MG63 (cell line): ENCODE data around the gene MTERF1. TPM values are rescaled to one million over a fixed set of nuclear protein-coding genes. Genes with fewer than 3 reads are reported as not detected.
"Not testable (repeated sequence)": the region's sequence is repeated elsewhere in the genome, so short reads cannot be mapped to it uniquely, and the experiment has no call there.

Experiments used
- DNase-seq: peaks from one replicate; pipeline ENCODE4 v3.0.0-alpha.2; 2020
- H3K27me3 ChIP-seq: fragments of 250-450 bp; sonication (Bioruptor Pico); 2 replicates; pipeline ENCODE4 v1.5.1; 2020; ENCODE audit warnings: mild to moderate bottlenecking, moderate library complexity
- H3K36me3 ChIP-seq: fragments of 250-450 bp; sonication (Bioruptor Pico); 2 replicates; pipeline ENCODE4 v1.5.1; 2020; ENCODE audit warnings: mild to moderate bottlenecking, moderate library complexity
- H3K4me3 ChIP-seq: fragments of 250-450 bp; sonication (Bioruptor Pico); 2 replicates; pipeline ENCODE4 v1.5.1; 2020; ENCODE audit warnings: mild to moderate bottlenecking, moderate library complexity
- H3K9me3 ChIP-seq: fragments of 250-450 bp; sonication (Bioruptor Pico); 2 replicates; pipeline ENCODE4 v1.5.1; 2020; ENCODE audit warnings: mild to moderate bottlenecking, moderate library complexity
- total RNA-seq: library from RNA; depleted of rRNA; stranded (reverse); fragments of >200 nt; shearing (Covaris generic); gene quantifications from 2 replicates; pipeline ENCODE4 v1.2.3, GENCODE V29; 2014; ENCODE audit warnings: low replicate concordance; rRNA removed

MTERF1 gene
- 4.8 and 6.9 TPM in 2 replicates for total RNA-seq

DNA sequence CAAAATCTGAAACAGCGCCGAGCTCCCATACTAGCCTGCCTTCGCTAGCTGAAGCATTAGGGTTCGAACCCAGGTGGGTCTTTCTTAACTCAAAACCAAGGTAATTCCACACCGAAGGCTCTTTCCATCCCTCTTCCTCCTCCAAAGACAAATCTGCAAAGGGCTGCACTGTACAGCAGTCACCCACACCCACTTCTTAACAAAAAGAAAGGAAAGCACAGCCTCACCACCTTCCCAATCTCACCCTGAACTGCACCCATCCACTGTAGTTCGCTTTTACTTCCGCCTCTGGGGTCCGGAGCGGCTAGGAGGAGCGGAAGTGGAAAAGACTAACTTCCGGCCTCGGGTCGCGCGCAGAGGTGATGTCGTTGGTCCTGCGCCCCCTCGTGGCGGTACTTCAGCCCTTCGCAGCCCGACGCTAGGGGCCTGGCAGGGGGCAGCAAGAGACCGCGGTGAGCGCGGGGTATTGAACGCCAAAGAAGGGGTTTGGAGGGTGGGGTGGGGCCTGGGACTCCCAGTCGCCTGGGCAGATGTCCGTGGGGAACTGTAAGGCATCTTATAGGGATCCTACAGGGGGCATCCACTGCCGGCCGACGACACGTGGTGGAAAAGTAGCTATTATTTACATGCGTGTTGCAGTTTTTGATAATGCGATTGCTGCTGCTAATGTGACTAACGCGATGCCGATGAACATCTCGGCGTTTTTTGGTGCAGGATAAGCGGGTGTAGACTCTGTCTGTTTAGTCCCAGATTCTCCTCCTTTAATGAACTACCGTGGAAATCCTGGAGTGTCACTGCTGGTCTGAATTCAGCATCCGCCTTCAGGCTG, at the start of gene MTERF1:
MTERF1 (minus strand) TSS at position 290 of the 829 bp plus-strand sequence. CDS start 619 bp downstream, outside the sequence.
- Histone ChIP-seq H3K36me3 (peaks cover 3% of the 10 kb centered on the region; the same call in 1 of the 2 replicates), H3K9me3 (no peaks in the 10 kb centered on the region), H3K4me3 (peak within 1 kb of the TSS; percentile 82), H3K27me3 (no peaks in the 10 kb centered on the region)
- DNase-seq: peak; percentile 86

GRCh38 chr7:91929463-91929862, 49.0 kb upstream of the MTERF1 start:
- no peak for DNase-seq
- Histone ChIP-seq H3K27me3 (no peaks in the 10 kb centered on the region), H3K36me3 (no peaks in the 10 kb centered on the region), H3K4me3 (no peak overlapping the region), H3K9me3 (no peaks in the 10 kb centered on the region)

- no peak for DNase-seq
- Histone ChIP-seq H3K36me3 (no peaks in the 10 kb centered on the region), H3K4me3 (no peak overlapping the region)
Observed at GRCh38 chr7:91927912-91928311, 47.4 kb upstream of the MTERF1 start.

GRCh38 chr7:91922857-91923256, 42.4 kb upstream of the MTERF1 start:
- Histone ChIP-seq H3K9me3 (no peaks in the 10 kb centered on the region), H3K36me3 (no peaks in the 10 kb centered on the region), H3K4me3 (no peak overlapping the region), H3K27me3 (no peaks in the 10 kb centered on the region)
- peak; percentile 39 for DNase-seq

More at GRCh38 chr7:91927912-91928311, 47.4 kb upstream of the MTERF1 start:
- Histone ChIP-seq H3K9me3 (no peaks in the 10 kb centered on the region), H3K27me3 (no peaks in the 10 kb centered on the region)

DNA sequence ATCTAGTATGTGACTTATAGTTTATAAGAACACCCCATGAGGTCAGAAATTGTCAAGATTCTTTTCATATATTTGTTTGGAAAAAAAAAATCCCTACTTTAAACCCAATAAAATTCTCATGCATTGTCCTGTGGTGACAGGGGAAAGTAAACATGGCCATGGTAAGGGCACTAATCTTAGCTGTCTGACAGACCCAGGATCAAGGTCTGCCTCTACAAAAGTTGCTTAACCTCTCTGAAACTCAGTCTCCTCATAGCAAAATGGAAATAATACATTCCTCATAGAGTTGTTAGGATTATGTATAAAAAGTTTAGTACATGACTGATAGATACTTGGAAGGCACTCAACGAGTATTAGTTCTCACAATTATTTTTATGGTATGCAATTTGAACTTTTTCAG, 37.9 kb upstream of the MTERF1 start:
- Histone ChIP-seq H3K36me3 (no peaks in the 10 kb centered on the region), H3K27me3 (no peaks in the 10 kb centered on the region), H3K4me3 (no peak overlapping the region), H3K9me3 (0 out of 2 replicates have a peak, but pooled peaks cover 2% of the 10 kb centered on the region)
- no peak for DNase-seq

- no peaks in the 10 kb centered on the region for H3K27me3 ChIP-seq
- 0 out of 2 replicates have a peak, but pooled peaks cover 2% of the 10 kb centered on the region for H3K9me3 ChIP-seq
- DNase-seq: no peak
- H3K36me3 ChIP-seq: no peaks in the 10 kb centered on the region
- H3K4me3 ChIP-seq: no peak overlapping the region
Observed at GRCh38 chr7:91916051-91916440, 35.5 kb upstream of the MTERF1 start.

DNA sequence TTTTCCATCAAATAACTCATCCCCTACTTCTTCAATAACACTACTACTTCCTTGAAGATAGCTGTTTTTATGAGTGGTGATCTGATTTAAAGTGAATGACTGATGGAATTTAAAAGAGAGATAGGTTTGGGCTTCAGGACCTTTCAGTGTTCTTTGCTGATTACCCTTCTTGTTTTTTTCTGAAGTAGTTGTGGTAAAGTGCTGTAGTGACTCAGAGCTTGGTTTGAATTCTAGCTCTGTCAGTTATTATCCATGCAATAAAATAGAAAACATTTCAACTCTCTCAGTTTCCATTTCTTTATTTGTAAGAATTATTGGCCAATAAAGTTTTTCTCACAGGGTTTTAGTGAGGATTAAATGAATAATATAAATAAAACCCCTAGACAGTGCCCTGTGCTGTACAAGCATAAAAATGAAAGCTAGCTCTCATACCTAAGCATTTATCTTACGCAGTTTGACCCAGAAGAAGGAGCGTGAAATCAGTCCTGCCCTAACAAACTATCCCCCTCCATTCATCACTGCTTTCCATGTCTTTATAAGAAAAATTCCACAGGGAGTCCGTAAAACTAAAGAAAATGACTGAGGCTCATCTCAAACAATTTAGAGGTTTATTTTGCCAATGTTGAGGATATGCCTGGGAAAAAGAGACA, 35.0 kb upstream of the MTERF1 start:
- Histone ChIP-seq H3K9me3 (0 out of 2 replicates have a peak, but pooled peaks cover 2% of the 10 kb centered on the region), H3K36me3 (no peaks in the 10 kb centered on the region)

GRCh38 chr7:91913612-91914011, 33.1 kb upstream of the MTERF1 start:
- Histone ChIP-seq H3K36me3 (no peaks in the 10 kb centered on the region), H3K27me3 (no peaks in the 10 kb centered on the region), H3K9me3 (0 out of 2 replicates have a peak, but pooled peaks cover 2% of the 10 kb centered on the region), H3K4me3 (no peak overlapping the region)
- peak; percentile 76 for DNase-seq

More for the DNA sequence above, 35.0 kb upstream of the MTERF1 start:
- DNase-seq: no peak
- Histone ChIP-seq H3K27me3 (no peaks in the 10 kb centered on the region), H3K4me3 (no peak overlapping the region)

GRCh38 chr7:91912494-91912893, 32.0 kb upstream of the MTERF1 start:
- no peak overlapping the region for H3K4me3 ChIP-seq
- no peaks in the 10 kb centered on the region for H3K36me3 ChIP-seq
- DNase-seq: no peak
- H3K27me3 ChIP-seq: no peaks in the 10 kb centered on the region
- H3K9me3 ChIP-seq: 0 out of 2 replicates have a peak, but pooled peaks cover 2% of the 10 kb centered on the region

- Histone ChIP-seq H3K4me3 (no peak overlapping the region), H3K36me3 (no peaks in the 10 kb centered on the region), H3K27me3 (no peaks in the 10 kb centered on the region), H3K9me3 (0 out of 2 replicates have a peak, but pooled peaks cover 2% of the 10 kb centered on the region)
- DNase-seq: no peak
Observed at GRCh38 chr7:91911121-91911520, 30.6 kb upstream of the MTERF1 start.

DNA sequence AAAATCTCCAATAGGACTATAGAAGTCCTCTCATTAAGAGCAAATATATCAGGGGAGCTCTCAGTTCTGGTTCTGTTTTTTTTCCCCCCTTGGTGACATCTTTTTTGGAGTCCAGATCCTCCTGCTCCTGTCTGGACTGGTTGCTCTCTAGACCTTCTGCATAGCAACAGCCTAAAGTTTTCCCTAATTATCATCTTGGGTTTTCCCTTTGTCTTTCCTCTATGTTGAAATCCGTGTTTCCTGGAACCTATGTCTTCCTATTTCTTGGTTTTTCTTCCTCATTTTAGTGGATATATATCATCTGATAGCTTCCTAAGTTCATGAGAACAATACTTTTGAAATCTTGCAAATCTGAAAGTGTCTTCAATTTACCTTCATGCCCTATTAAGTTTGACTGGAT, 29.7 kb upstream of the MTERF1 start:
- Histone ChIP-seq H3K27me3 (no peaks in the 10 kb centered on the region), H3K36me3 (no peaks in the 10 kb centered on the region), H3K4me3 (no peak overlapping the region), H3K9me3 (0 out of 2 replicates have a peak, but pooled peaks cover under 1% of the 10 kb centered on the region)
- DNase-seq: no peak

DNA sequence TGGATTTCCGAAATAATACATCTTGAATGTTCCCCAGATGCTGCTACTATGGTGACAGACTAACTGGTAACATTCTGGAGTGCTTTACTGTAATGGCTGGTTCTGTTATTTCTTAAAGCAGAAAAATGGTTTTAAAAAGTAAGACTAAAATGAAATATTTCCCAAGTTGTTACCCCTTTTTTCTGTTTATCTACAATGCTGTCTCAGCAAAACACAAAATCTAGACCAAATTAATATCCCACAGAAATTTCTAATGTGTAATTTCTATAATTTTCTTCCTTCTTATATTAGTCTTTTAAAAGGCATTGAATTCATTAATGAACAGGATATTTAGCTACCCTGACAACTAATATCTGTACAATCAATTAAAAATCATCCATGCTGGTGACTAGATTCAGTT, 19.1 kb upstream of the MTERF1 start:
- no peaks in the 10 kb centered on the region for H3K36me3 ChIP-seq
- no peak for DNase-seq
- H3K27me3 ChIP-seq: no peaks in the 10 kb centered on the region
- no peaks in the 10 kb centered on the region for H3K9me3 ChIP-seq
- H3K4me3 ChIP-seq: no peak overlapping the region

GRCh38 chr7:91898240-91898992, 17.9 kb upstream of the MTERF1 start:
- H3K27me3 ChIP-seq: no peaks in the 10 kb centered on the region
- no peak overlapping the region for H3K4me3 ChIP-seq
- DNase-seq: no peak
- no peaks in the 10 kb centered on the region for H3K9me3 ChIP-seq
- no peaks in the 10 kb centered on the region for H3K36me3 ChIP-seq

DNA sequence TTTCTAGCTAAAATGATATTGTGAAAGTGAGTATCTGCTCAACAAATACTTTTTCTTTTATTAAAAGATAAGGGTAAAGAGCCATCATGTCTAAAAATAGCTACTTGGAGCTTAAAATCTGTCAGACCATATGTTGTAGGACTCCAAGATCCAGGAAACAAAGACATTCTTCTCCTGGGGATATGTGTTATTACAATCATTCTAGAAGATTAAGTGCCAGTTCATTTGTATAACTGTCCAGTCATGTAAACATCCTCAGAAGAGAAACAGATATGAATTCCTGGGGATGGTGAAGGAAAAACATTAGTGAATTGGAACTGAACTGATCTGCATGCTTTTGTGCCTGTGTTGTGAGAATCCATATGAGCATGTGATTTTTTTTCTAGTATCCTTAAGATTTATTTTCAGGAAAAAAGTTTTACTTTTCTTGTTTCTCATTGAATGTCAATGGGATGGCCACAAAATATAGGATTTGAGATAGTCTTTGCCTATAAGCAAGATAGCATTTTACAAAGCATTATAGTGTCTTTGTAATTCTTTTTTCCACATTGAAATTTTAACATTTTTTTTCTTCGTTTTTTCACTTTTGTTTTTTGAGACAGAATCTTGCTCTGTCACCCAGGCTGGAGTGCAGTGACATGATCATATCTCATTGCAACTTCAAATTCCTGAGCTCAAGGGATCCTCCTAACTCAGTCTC, 14.4 kb upstream of the MTERF1 start:
- H3K4me3 ChIP-seq: no peak overlapping the region
- no peak for DNase-seq
- H3K27me3 ChIP-seq: no peaks in the 10 kb centered on the region
- H3K9me3 ChIP-seq: no peaks in the 10 kb centered on the region
- H3K36me3 ChIP-seq: no peaks in the 10 kb centered on the region

DNA sequence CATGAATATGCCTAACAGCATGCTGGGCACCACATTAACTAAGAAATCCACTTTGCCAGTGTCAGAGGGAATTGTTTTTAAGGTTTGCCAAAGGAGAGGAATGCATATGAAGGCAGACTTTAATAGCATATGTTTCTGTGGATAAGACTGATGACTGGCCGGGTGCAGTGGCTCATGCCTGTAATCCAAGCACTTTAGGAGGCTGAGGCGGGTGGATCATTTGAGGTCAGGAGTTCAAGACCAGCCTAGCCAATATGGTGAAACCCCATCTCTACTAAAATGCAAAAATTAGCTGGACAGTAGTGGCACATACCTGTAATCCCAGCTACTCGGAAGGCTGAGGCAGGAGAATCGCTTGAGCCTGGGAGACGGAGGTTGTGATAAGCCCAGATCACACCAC, 13.2 kb upstream of the MTERF1 start:
- not testable (repeated sequence) for H3K36me3 ChIP-seq, DNase-seq, H3K9me3 ChIP-seq, H3K4me3 ChIP-seq, H3K27me3 ChIP-seq

DNA sequence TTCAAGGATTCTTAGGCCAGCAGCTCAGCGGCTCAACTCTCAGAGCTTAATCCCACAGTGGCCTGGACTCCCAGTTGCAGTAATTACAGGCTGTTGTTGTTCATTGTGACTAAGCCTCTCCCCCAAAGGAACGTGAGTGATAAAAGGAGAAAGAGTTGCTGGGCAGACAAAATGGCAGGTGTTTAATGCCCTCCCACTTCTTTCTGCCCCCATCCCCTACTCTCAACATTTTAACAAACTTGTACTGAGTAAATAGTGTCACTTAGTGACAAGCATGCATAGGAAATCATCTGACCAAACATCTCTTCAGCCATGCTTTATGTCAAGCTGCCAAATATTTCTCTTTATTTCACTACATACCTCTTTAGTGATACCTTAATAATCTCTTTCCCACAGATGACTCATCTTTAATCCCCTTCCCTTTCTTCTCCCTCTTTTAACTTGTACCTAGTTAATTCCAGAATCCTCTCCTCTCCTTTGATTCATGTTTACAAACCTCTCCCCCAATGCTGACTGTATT, 12.4 kb upstream of the MTERF1 start:
- DNase-seq: peak; percentile 52
- H3K9me3 ChIP-seq: no peaks in the 10 kb centered on the region
- no peaks in the 10 kb centered on the region for H3K27me3 ChIP-seq
- no peak overlapping the region for H3K4me3 ChIP-seq
- H3K36me3 ChIP-seq: no peaks in the 10 kb centered on the region
